Gastroesophageal sphincter (tissue), 3 donors: ENCODE results near the gene SCAMP1.

Source experiments
- POLR2A ChIP-seq, 2 donors: fragments of 450-650 bp; IDR thresholded peaks; one replicate each; pipeline ENCODE4 v1.6.1; 2017; ENCODE audit warnings: antibody characterized with exemption in 2 of 2, mild to moderate bottlenecking in 2 of 2, moderate library complexity in 1 of 2
- POLR2AphosphoS5 ChIP-seq: sonication (generic); formaldehyde crosslinking; IDR thresholded peaks from one replicate; pipeline ENCODE4 v1.6.1; 2017; ENCODE audit warnings: antibody characterized with exemption
- TF ChIP-seq, protein P1 (sequence below), 4 experiments: fragments of 200-600 bp in 2 of 4; fragments of 450-650 bp in 2 of 4; sonication (generic) in 1 of 4; IDR thresholded peaks; one replicate each; pipeline ENCODE4 v1.5.1; 2017 to 2019; ENCODE audit warnings: antibody characterized with exemption in 4 of 4, mild to moderate bottlenecking in 2 of 4, moderate library complexity in 2 of 4

DNA sequence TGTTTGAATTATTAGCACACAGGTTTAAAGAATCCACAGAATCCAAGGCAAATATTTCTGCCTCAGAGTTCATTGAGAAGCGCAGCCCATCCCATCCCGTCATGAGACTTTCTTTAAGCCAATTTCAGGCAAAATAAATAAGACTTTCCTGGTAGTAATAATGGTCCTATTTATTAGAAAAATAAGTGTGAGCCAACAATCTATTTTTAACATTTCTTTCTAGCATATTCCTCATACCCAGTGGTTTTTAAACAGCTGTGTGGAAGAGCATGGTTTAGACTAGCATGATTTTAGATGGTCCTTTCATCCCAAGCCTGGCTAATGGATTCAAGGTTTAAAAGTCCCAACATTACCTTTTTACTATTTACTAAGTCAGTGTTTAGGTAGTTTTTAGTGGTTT, 125.8 kb downstream of the SCAMP1 start:
- TF ChIP-seq POLR2A (IDR thresholded peaks at IDR 0.05) (no peak), POLR2AphosphoS5 (no peak)
- TF ChIP-seq, protein P1, sequence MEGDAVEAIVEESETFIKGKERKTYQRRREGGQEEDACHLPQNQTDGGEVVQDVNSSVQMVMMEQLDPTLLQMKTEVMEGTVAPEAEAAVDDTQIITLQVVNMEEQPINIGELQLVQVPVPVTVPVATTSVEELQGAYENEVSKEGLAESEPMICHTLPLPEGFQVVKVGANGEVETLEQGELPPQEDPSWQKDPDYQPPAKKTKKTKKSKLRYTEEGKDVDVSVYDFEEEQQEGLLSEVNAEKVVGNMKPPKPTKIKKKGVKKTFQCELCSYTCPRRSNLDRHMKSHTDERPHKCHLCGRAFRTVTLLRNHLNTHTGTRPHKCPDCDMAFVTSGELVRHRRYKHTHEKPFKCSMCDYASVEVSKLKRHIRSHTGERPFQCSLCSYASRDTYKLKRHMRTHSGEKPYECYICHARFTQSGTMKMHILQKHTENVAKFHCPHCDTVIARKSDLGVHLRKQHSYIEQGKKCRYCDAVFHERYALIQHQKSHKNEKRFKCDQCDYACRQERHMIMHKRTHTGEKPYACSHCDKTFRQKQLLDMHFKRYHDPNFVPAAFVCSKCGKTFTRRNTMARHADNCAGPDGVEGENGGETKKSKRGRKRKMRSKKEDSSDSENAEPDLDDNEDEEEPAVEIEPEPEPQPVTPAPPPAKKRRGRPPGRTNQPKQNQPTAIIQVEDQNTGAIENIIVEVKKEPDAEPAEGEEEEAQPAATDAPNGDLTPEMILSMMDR (IDR thresholded peaks at IDR 0.05) = no peak
